ENCODE measurements around the gene SYT7. TPM values are rescaled to one million over a fixed set of nuclear protein-coding genes. Genes with fewer than 3 reads are reported as not detected.
A peak's percentile ranks its signal among the peaks of the same experiment; 100 is the strongest.

The SYT7 gene
- total RNA-seq, 2 donors from 2014 or later: 8.6 to 12.2 TPM

DNA sequence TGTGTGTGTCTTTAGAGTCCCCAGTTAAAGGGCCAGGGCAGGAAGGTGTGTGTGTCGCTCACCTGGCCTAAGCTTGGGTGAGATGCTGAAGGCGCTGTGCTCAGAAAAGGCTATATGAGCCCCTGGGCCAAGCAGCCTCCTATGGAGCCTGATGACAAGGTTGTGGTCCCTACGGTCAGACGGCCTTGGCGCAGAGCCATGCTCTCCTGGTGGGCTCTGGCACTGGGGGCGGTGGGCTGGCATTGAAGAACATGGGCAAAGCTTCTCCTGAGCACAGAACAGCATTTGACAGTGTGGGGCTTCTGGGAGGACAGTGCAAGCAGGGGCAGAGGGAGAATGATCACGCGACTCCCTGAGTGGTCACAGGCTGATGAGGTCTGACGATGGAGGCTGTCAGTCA, 83.0 kb downstream of the SYT7 start:
- ATAC-seq: no peak
- intact Hi-C loops (cut with DNase I): no loop called here
- Histone ChIP-seq H3K36me3 (replicated peaks in 1 of 2; ENCODE audit: insufficient read depth in 1 of 2, low read depth in 2 of 2) (no peaks in the 10 kb centered on the region), H3K9me3 (no peaks in the 10 kb centered on the region), H3K27me3 (no peaks in the 10 kb centered on the region), H3K4me3 (no peak overlapping the region), H3K4me1 (no peaks in the 10 kb centered on the region), H3K27ac (no peak overlapping the region)
- WGBS, 2 donors: 73 to 80% methylated on average over 6 to 9 of the region's 9 CpGs
- DNase-seq: no peak
- no peak for TF ChIP-seq POLR2A (IDR thresholded peaks at IDR 0.05)
- TF ChIP-seq CTCF (IDR thresholded peaks at IDR 0.05): no peak

- ATAC-seq (no peak), DNase-seq (no peak)
- no peak overlapping the region for H3K27ac ChIP-seq
- H3K9me3 ChIP-seq: no peaks in the 10 kb centered on the region
- H3K4me3 ChIP-seq: no peak overlapping the region
- no peaks in the 10 kb centered on the region for H3K36me3 ChIP-seq (replicated peaks in 1 of 2; ENCODE audit: insufficient read depth in 1 of 2, low read depth in 2 of 2)
- 68 to 78% methylated on average over 2 of the region's 2 CpGs for WGBS, 2 donors
- no peaks in the 10 kb centered on the region for H3K27me3 ChIP-seq
- intact Hi-C loops (cut with DNase I): no loop called here
- TF ChIP-seq POLR2A (IDR thresholded peaks at IDR 0.05) (no peak), CTCF (IDR thresholded peaks at IDR 0.05) (no peak)
- H3K4me1 ChIP-seq: no peaks in the 10 kb centered on the region
Observed at GRCh38 chr11:61497473-61497872, 83.4 kb downstream of the SYT7 start.

GRCh38 chr11:61496602-61497400, 84.1 kb downstream of the SYT7 start:
- no peak overlapping the region for H3K4me3 ChIP-seq
- intact Hi-C loops (cut with DNase I): no loop called here
- H3K27me3 ChIP-seq: no peaks in the 10 kb centered on the region
- no peak overlapping the region for H3K27ac ChIP-seq
- 91% methylated on average over 14 to 15 of the region's 15 CpGs for WGBS, 2 donors
- no peaks in the 10 kb centered on the region for H3K4me1 ChIP-seq
- TF ChIP-seq CTCF (IDR thresholded peaks at IDR 0.05) (no peak), POLR2A (IDR thresholded peaks at IDR 0.05) (no peak)
- ATAC-seq (no peak), DNase-seq (no peak)
- H3K9me3 ChIP-seq: no peaks in the 10 kb centered on the region
- H3K36me3 ChIP-seq (replicated peaks in 1 of 2; ENCODE audit: insufficient read depth in 1 of 2, low read depth in 2 of 2): no peaks in the 10 kb centered on the region

- ATAC-seq (peak; percentile 33), DNase-seq (peak in 3 of 4 donors; percentile 38 to 54 (median 52))
Observed at GRCh38 chr11:61495801-61496601, 84.9 kb downstream of the SYT7 start.

More at GRCh38 chr11:61495801-61496601, 84.9 kb downstream of the SYT7 start:
- WGBS, 2 donors: 51 to 66% methylated on average over 17 to 25 of the region's 26 CpGs
- TF ChIP-seq POLR2A (IDR thresholded peaks at IDR 0.05) (no peak), CTCF (IDR thresholded peaks at IDR 0.05) (no peak)
- Histone ChIP-seq H3K4me1 (no peaks in the 10 kb centered on the region), H3K27ac (no peak overlapping the region), H3K9me3 (no peaks in the 10 kb centered on the region), H3K4me3 (no peak overlapping the region), H3K27me3 (no peaks in the 10 kb centered on the region), H3K36me3 (replicated peaks in 1 of 2; ENCODE audit: insufficient read depth in 1 of 2, low read depth in 2 of 2) (no peaks in the 10 kb centered on the region)
- intact Hi-C loops (cut with DNase I): no loop called here
